Activated gamma-delta T cell treated with anti-CD3 and anti-CD28 coated beads, Interleukin-2, amount 50 U/mL, for 16 hours (primary cell): ENCODE data around the gene RHO.

Experiments used
- DNase-seq: peaks from one replicate; pipeline ENCODE4 v3.0.0-alpha.2; 2020; ENCODE audit warnings: low read depth

RHO gene

GRCh38 chr3:129577925-129578786 lies 49.7 kb downstream of the RHO start:
- DNase-seq: no peak

- DNase-seq: no peak
Observed at GRCh38 chr3:129579991-129580390, 51.6 kb downstream of the RHO start.

- no peak for DNase-seq
Observed at GRCh38 chr3:129581623-129582022, 53.2 kb downstream of the RHO start.

- no peak for DNase-seq
Observed at GRCh38 chr3:129582799-129583198, 54.4 kb downstream of the RHO start.

GRCh38 chr3:129583289-129583688 lies 54.9 kb downstream of the RHO start:
- no peak for DNase-seq

- DNase-seq: no peak
Observed at GRCh38 chr3:129584631-129585030, 56.2 kb downstream of the RHO start.
